Gastroesophageal sphincter (tissue), 3 donors: ENCODE measurements around the gene CPEB3.

Experiments used
- EP300 ChIP-seq: sonication (generic); formaldehyde crosslinking; IDR thresholded peaks from one replicate; pipeline ENCODE4 v1.6.1; 2017; ENCODE audit warnings: antibody characterized with exemption, mild to moderate bottlenecking
- POLR2A ChIP-seq, 2 donors: fragments of 450-650 bp; IDR thresholded peaks; one replicate each; pipeline ENCODE4 v1.6.1; 2017; ENCODE audit warnings: antibody characterized with exemption in 2 of 2, mild to moderate bottlenecking in 2 of 2, moderate library complexity in 1 of 2
- POLR2AphosphoS5 ChIP-seq: sonication (generic); formaldehyde crosslinking; IDR thresholded peaks from one replicate; pipeline ENCODE4 v1.6.1; 2017; ENCODE audit warnings: antibody characterized with exemption
- TF ChIP-seq, protein P1 (sequence below), 4 experiments: fragments of 200-600 bp in 2 of 4; fragments of 450-650 bp in 2 of 4; sonication (generic) in 1 of 4; IDR thresholded peaks; one replicate each; pipeline ENCODE4 v1.5.1; 2017 to 2019; ENCODE audit warnings: antibody characterized with exemption in 4 of 4, mild to moderate bottlenecking in 2 of 4, moderate library complexity in 2 of 4

- TF ChIP-seq POLR2AphosphoS5 (no peak), EP300 (no peak), POLR2A (IDR thresholded peaks at IDR 0.05) (no peak)
- TF ChIP-seq, protein P1, sequence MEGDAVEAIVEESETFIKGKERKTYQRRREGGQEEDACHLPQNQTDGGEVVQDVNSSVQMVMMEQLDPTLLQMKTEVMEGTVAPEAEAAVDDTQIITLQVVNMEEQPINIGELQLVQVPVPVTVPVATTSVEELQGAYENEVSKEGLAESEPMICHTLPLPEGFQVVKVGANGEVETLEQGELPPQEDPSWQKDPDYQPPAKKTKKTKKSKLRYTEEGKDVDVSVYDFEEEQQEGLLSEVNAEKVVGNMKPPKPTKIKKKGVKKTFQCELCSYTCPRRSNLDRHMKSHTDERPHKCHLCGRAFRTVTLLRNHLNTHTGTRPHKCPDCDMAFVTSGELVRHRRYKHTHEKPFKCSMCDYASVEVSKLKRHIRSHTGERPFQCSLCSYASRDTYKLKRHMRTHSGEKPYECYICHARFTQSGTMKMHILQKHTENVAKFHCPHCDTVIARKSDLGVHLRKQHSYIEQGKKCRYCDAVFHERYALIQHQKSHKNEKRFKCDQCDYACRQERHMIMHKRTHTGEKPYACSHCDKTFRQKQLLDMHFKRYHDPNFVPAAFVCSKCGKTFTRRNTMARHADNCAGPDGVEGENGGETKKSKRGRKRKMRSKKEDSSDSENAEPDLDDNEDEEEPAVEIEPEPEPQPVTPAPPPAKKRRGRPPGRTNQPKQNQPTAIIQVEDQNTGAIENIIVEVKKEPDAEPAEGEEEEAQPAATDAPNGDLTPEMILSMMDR (IDR thresholded peaks at IDR 0.05): no peak
These were observed 52.8 kb downstream of the CPEB3 start for GRCh38 chr10:92238054-92238585.
